Endothelial cell of umbilical vein (primary cell): ENCODE measurements around the gene PLB1. TPM values are rescaled to one million over a fixed set of nuclear protein-coding genes. Genes with fewer than 3 reads are reported as not detected.

ENCODE experiments used
- BruUV-seq: library from RNA; stranded (reverse); fragments of 400-500 nt; replicated peaks from 2 replicates; lab custom pipeline; 2021; lab: Mats Ljungman, UMichigan
- CTCF ChIA-PET: fragments of 300-600, 350-600 bp; sonication (Branson Sonifier 250); formaldehyde crosslinking; loops from one replicate; lab custom pipeline; 2021; ENCODE audit warnings: antibody characterized with exemption, inconsistent platforms; lab: Charles Lee
- POLR2A ChIA-PET: fragments of 300-600, 350-600 bp; sonication (Branson Sonifier 250); formaldehyde crosslinking; loops from one replicate; lab custom pipeline; 2021; ENCODE audit warnings: antibody characterized with exemption, inconsistent platforms; lab: Charles Lee
- DNase-seq: peaks from one replicate; pipeline ENCODE4 v3.0.0-alpha.2; 2011; ENCODE audit warnings: low read depth, low spot score
- FAIRE-seq: peaks from 2 replicates; lab custom pipeline; 2011; peaks lifted over from hg19 to GRCh38; lab: Jason Lieb, UNC
- H2AFZ ChIP-seq: 2 replicates; pipeline ENCODE4 v1.6.0; 2012; ENCODE audit warnings: low read depth, low read length, control low read depth, inconsistent platforms
- H3K27ac ChIP-seq: 2 replicates; pipeline ENCODE4 v1.5.1; 2011; ENCODE audit warnings: low read depth, mild to moderate bottlenecking, control low read depth, low read length, moderate library complexity; ENCODE audit not compliant: insufficient read depth
- H3K27me3 ChIP-seq, 2 experiments: 2 replicates each; pipeline versions ENCODE4 v1.6.0 to v1.6.1; 2011; ENCODE audit warnings: low read length in 2 of 2, mixed read lengths in 1 of 2; ENCODE audit not compliant: control insufficient read depth in 2 of 2, insufficient read depth in 2 of 2
- H3K36me3 ChIP-seq, 2 experiments: 2 replicates in 1 of 2; 3 replicates in 1 of 2; pipeline ENCODE4 v1.5.1; 2011; ENCODE audit warnings: low read length in 2 of 2, mild to moderate bottlenecking in 1 of 2, moderate library complexity in 1 of 2; ENCODE audit not compliant: control insufficient read depth in 2 of 2, insufficient read depth in 2 of 2; ENCODE audit errors: extremely low read depth in 1 of 2
- H3K4me1 ChIP-seq: 3 replicates; pipeline ENCODE4 v1.5.1; 2011; ENCODE audit warnings: mild to moderate bottlenecking, low read length; ENCODE audit not compliant: control insufficient read depth, insufficient read depth; ENCODE audit errors: extremely low read depth
- H3K4me2 ChIP-seq: 2 replicates; pipeline ENCODE4 v1.6.1; 2011; ENCODE audit warnings: low read length, control low read depth, mixed read lengths; ENCODE audit not compliant: insufficient read depth
- H3K4me3 ChIP-seq, 3 experiments: fragments of 200-600 bp in 1 of 3; sonication (generic), shearing (Covaris generic) in 1 of 3; replicated peaks in 1 of 3; 2 replicates each; pipeline ENCODE4 v1.5.1; 2011 to 2016; ENCODE audit warnings: control low read depth in 3 of 3, low read length in 3 of 3, mild to moderate bottlenecking in 2 of 3, inconsistent platforms in 1 of 3, low read depth in 1 of 3, moderate library complexity in 1 of 3; ENCODE audit not compliant: insufficient read depth in 1 of 3
- H3K79me2 ChIP-seq: 2 replicates; pipeline ENCODE4 v1.6.0; 2012; ENCODE audit warnings: low read length, inconsistent platforms; ENCODE audit not compliant: control insufficient read depth, insufficient read depth
- H3K9ac ChIP-seq: replicated peaks from 2 replicates; pipeline ENCODE3; 2011; ENCODE audit warnings: low read length, control low read depth; ENCODE audit not compliant: insufficient read depth; ENCODE audit errors: extremely low read depth
- H3K9me1 ChIP-seq: replicated peaks from 3 replicates; pipeline ENCODE4 v1.6.0; 2011; ENCODE audit warnings: mild to moderate bottlenecking, low read length; ENCODE audit not compliant: control insufficient read depth, insufficient read depth; ENCODE audit errors: extremely low read depth
- H3K9me3 ChIP-seq: replicated peaks from 2 replicates; pipeline ENCODE4 v1.5.1; 2012; ENCODE audit warnings: low read length, inconsistent platforms; ENCODE audit not compliant: control insufficient read depth, insufficient read depth
- H4K20me1 ChIP-seq: replicated peaks from 2 replicates; pipeline ENCODE3; 2011; ENCODE audit warnings: mild to moderate bottlenecking, low read length; ENCODE audit not compliant: control insufficient read depth, insufficient read depth; ENCODE audit errors: extremely low read depth
- CTCF ChIP-seq, 2 donors: IDR thresholded peaks; 1 replicate in 1 of 2; 2 replicates in 1 of 2; pipeline ENCODE4 v1.5.1; 2011; ENCODE audit warnings: low read length in 2 of 2, mild to moderate bottlenecking in 2 of 2, moderate library complexity in 2 of 2, control low read depth in 1 of 2, inconsistent platforms in 1 of 2, low read depth in 1 of 2; ENCODE audit not compliant: insufficient read depth in 1 of 2; ENCODE audit errors: extremely low read depth in 1 of 2
- MAX ChIP-seq: IDR thresholded peaks from 2 replicates; pipeline ENCODE4 v1.6.1; 2011; ENCODE audit not compliant: insufficient read depth, insufficient read length
- MYC ChIP-seq: IDR thresholded peaks from one replicate; pipeline ENCODE4 v1.6.1; 2011; ENCODE audit warnings: mild to moderate bottlenecking, low read depth, low read length
- POLR2AphosphoS5 ChIP-seq: IDR thresholded peaks from 2 replicates; pipeline ENCODE4 v1.6.1; 2012; ENCODE audit warnings: low read depth, mild to moderate bottlenecking, control low read depth, low read length, moderate library complexity; ENCODE audit not compliant: insufficient read depth
- dilution Hi-C: fragments of 300-500 bp; cut with MboI; formaldehyde crosslinking; loops from one replicate; pipeline ENCODE4 v1.15.0; 2019; ENCODE audit warnings: low sequenced_read_pairs; ENCODE audit not compliant: extremely low pct_ligation_motif_present
- intact Hi-C: fragments of 100-400 bp; cut with micrococcal nuclease; formaldehyde crosslinking; loops from one replicate; pipeline ENCODE4 v1.10.0; 2022
- polyA plus RNA-seq, 4 experiments: library from polyadenylated mRNA; depleted of rRNA in 3 of 4; stranded (reverse) in 3 of 4; unstranded in 1 of 4; fragments of >200 nt; gene quantifications; 2 replicates each; pipeline versions ENCODE4 v1.2.1 to v1.2.3, GENCODE V29; 2011 to 2012; ENCODE audit warnings: missing spikeins in 1 of 4
- total RNA-seq: library from RNA; stranded (reverse); gene quantifications from 2 replicates; pipeline ENCODE4 v1.2.3, GENCODE V29; 2021

The PLB1 gene
- total and polyA plus RNA-seq, 2 donors (not counting 3 experiments of a cell fraction or from before 2014, with no cell fraction given), result 0.75 to 0.80 TPM

- dilution Hi-C loops, result no loop called here
- Histone ChIP-seq H3K9me3 (no peaks in the 10 kb centered on the region), H3K36me3 (no peaks in the 10 kb centered on the region), H4K20me1 (no peaks in the 10 kb centered on the region), H3K9ac (no peak overlapping the region), H3K27me3 (peaks cover 7 to 11% of the 10 kb centered on the region in 2 experiments), H3K27ac (no peak overlapping the region), H3K4me1 (no peaks in the 10 kb centered on the region), H3K9me1 (no peaks in the 10 kb centered on the region), H3K79me2 (no peaks in the 10 kb centered on the region), H3K4me2 (no peak overlapping the region), H2AFZ (no peak overlapping the region), H3K4me3 (no peak overlapping the region)
- intact Hi-C loops, result no loop called here
- TF ChIP-seq MYC, result no peak
- no peak for TF ChIP-seq CTCF (IDR thresholded peaks at IDR 0.05; ENCODE audit: extremely low read depth in 1 of 2, insufficient read depth in 1 of 2, low read depth in 1 of 2, low read length in 2 of 2)
- TF ChIP-seq MAX, result no peak
- TF ChIP-seq POLR2AphosphoS5, result no peak
- ChIA-PET POLR2A (no interaction called here), CTCF (interaction anchor here (1.8 kb wide), 1 partner anchor 10 kb away, joined by 4 read pairs; no protein-coding TSS in a partner anchor)
- BruUV-seq, result no TSS peak
- FAIRE-seq (no peak), DNase-seq (no peak)
These were observed 32.0 kb upstream of the PLB1 start for GRCh38 chr2:28463893-28464292.
